Neural cell (in vitro differentiated cells): Measurements from ENCODE around the gene FCRL5. TPM values are rescaled to one million over a fixed set of nuclear protein-coding genes. Genes with fewer than 3 reads are reported as not detected.

Source experiments
- H2AFZ ChIP-seq: fragments of 200-600, 300-800 bp; sonication (generic), shearing (Covaris generic); 2 replicates; pipeline ENCODE4 v1.6.0; 2014; ENCODE audit warnings: low read depth, mild to moderate bottlenecking, antibody characterized with exemption, low read length, moderate library complexity
- H3F3A ChIP-seq: fragments of 200-600 bp; shearing (Covaris generic); 2 replicates; pipeline ENCODE4 v1.6.1; 2016; ENCODE audit warnings: mild to moderate bottlenecking, moderate library complexity, mixed read lengths, antibody characterized with exemption, low read length; ENCODE audit not compliant: insufficient read depth, poor library complexity, severe bottlenecking
- H3K27ac ChIP-seq: fragments of 200-600, 300-800 bp; sonication (generic), shearing (Covaris generic); 2 replicates; pipeline ENCODE4 v1.5.1; 2014; ENCODE audit warnings: mild to moderate bottlenecking, low read length, moderate library complexity
- H3K27me3 ChIP-seq: fragments of 300-800, 200-600 bp; sonication (generic), shearing (Covaris generic); 2 replicates; pipeline ENCODE4 v1.6.0; 2014; ENCODE audit warnings: mild to moderate bottlenecking, low read depth, low read length, moderate library complexity; ENCODE audit not compliant: insufficient read depth
- H3K36me3 ChIP-seq: fragments of 300-800, 200-600 bp; sonication (generic), shearing (Covaris generic); 2 replicates; pipeline ENCODE4 v1.5.1; 2014; ENCODE audit warnings: mild to moderate bottlenecking, antibody characterized with exemption, low read length, moderate library complexity; ENCODE audit not compliant: insufficient read depth
- H3K4me2 ChIP-seq: fragments of 300-800, 200-600 bp; sonication (generic), shearing (Covaris generic); 2 replicates; pipeline ENCODE4 v1.6.0; 2014; ENCODE audit warnings: mild to moderate bottlenecking, low read length
- H3K4me3 ChIP-seq: fragments of 300-800, 200-600 bp; sonication (generic), shearing (Covaris generic); 2 replicates; pipeline ENCODE4 v1.5.1; 2014; ENCODE audit warnings: mild to moderate bottlenecking, low read length, moderate library complexity
- H3K79me2 ChIP-seq: fragments of 200-600 bp; shearing (Covaris generic); replicated peaks from 2 replicates; pipeline ENCODE4 v1.6.0; 2014; ENCODE audit warnings: mild to moderate bottlenecking, low read length, moderate library complexity; ENCODE audit not compliant: insufficient read depth
- H3K9ac ChIP-seq: fragments of 300-800, 200-600 bp; sonication (generic), shearing (Covaris generic); 2 replicates; pipeline ENCODE4 v1.6.1; 2016; ENCODE audit warnings: mild to moderate bottlenecking, low read length, mixed read lengths
- H3K9me2 ChIP-seq: fragments of 200-600 bp; shearing (Covaris generic); 2 replicates; pipeline ENCODE4 v1.6.1; 2016; ENCODE audit warnings: mild to moderate bottlenecking, low read length, mixed read lengths; ENCODE audit not compliant: insufficient read depth
- H3K9me3 ChIP-seq: fragments of 200-600, 300-800 bp; sonication (generic), shearing (Covaris generic); 2 replicates; pipeline ENCODE4 v1.6.1; 2016; ENCODE audit warnings: mild to moderate bottlenecking, mixed run types, low read length, moderate library complexity, mixed read lengths
- H4K20me1 ChIP-seq: fragments of 200-600 bp; shearing (Covaris generic); 2 replicates; pipeline ENCODE4 v1.6.1; 2016; ENCODE audit warnings: mild to moderate bottlenecking, mixed run types; ENCODE audit not compliant: insufficient read depth
- CTCF ChIP-seq: fragments of 450-650 bp; IDR thresholded peaks from 2 replicates; pipeline ENCODE4 v1.5.1; 2014; ENCODE audit warnings: antibody characterized with exemption, mild to moderate bottlenecking, moderate library complexity; ENCODE audit not compliant: poor library complexity, severe bottlenecking
- EP300 ChIP-seq: fragments of 450-650 bp; conservative IDR thresholded peaks from 2 replicates; pipeline ENCODE4 v1.6.1; 2014; ENCODE audit warnings: antibody characterized with exemption, mild to moderate bottlenecking, moderate library complexity; ENCODE audit not compliant: poor library complexity, severe bottlenecking
- EZH2 ChIP-seq: fragments of 200-600, 300-800 bp; shearing (Covaris generic), sonication (generic); IDR thresholded peaks from 2 replicates; pipeline ENCODE4 v1.6.1; 2014; ENCODE audit warnings: antibody characterized with exemption, low read length, borderline replicate concordance, mild to moderate bottlenecking; ENCODE audit not compliant: insufficient read depth, poor library complexity, severe bottlenecking
- MXI1 ChIP-seq: fragments of 450-650 bp; conservative IDR thresholded peaks from 2 replicates; pipeline ENCODE4 v1.6.1; 2014; ENCODE audit warnings: antibody characterized with exemption, mild to moderate bottlenecking; ENCODE audit not compliant: poor library complexity, severe bottlenecking
- POLR2AphosphoS5 ChIP-seq: IDR thresholded peaks from 2 replicates; pipeline ENCODE4 v1.6.1; 2012
- REST ChIP-seq: IDR thresholded peaks from 2 replicates; pipeline ENCODE4 v1.6.1; 2012; ENCODE audit warnings: borderline replicate concordance
- SMC3 ChIP-seq: fragments of 450-650 bp; conservative IDR thresholded peaks from 2 replicates; pipeline ENCODE4 v1.6.1; 2014; ENCODE audit warnings: antibody characterized with exemption, mild to moderate bottlenecking, moderate library complexity; ENCODE audit not compliant: poor library complexity
- TAF1 ChIP-seq: IDR thresholded peaks from 2 replicates; pipeline ENCODE4 v1.6.1; 2012; ENCODE audit warnings: low read depth
- polyA plus RNA-seq: library from polyadenylated mRNA; depleted of rRNA; stranded (reverse); fragments of >200 nt; gene quantifications from 2 replicates; pipeline ENCODE4 v1.2.3, GENCODE V29; 2014

The FCRL5 gene
- polyA plus RNA-seq, 1 donor from 2014 or later: not detected

GRCh38 chr1:157497987-157498735, 54.2 kb downstream of the FCRL5 start:
- Histone ChIP-seq H3K9me2 (no peaks in the 10 kb centered on the region), H3K9me3 (no peaks in the 10 kb centered on the region), H2AFZ (no peak overlapping the region), H3K27me3 (no peaks in the 10 kb centered on the region), H3K4me2 (no peak overlapping the region), H3K27ac (no peak overlapping the region), H3K36me3 (no peaks in the 10 kb centered on the region), H4K20me1 (no peaks in the 10 kb centered on the region), H3F3A (no peaks in the 10 kb centered on the region), H3K79me2 (no peaks in the 10 kb centered on the region), H3K9ac (no peak overlapping the region), H3K4me3 (no peak overlapping the region)
- TF ChIP-seq EP300 (no peak), REST (no peak), POLR2AphosphoS5 (no peak), CTCF (no peak), EZH2 (no peak), TAF1 (no peak), MXI1 (no peak), SMC3 (no peak)

GRCh38 chr1:157497284-157497683, 55.0 kb downstream of the FCRL5 start:
- Histone ChIP-seq H3K27ac (no peak overlapping the region), H3K9me3 (no peaks in the 10 kb centered on the region), H3K36me3 (no peaks in the 10 kb centered on the region), H3K79me2 (no peaks in the 10 kb centered on the region), H3K4me3 (no peak overlapping the region), H2AFZ (no peak overlapping the region), H3K9ac (no peak overlapping the region), H3K9me2 (no peaks in the 10 kb centered on the region), H3K27me3 (no peaks in the 10 kb centered on the region), H3F3A (no peaks in the 10 kb centered on the region), H4K20me1 (no peaks in the 10 kb centered on the region), H3K4me2 (no peak overlapping the region)
- TF ChIP-seq REST: no peak
